Measurements from ENCODE around the gene RELN.
"Not testable (repeated sequence)": the region's sequence is repeated elsewhere in the genome, so short reads cannot be mapped to it uniquely, and the experiment has no call there.

DNA sequence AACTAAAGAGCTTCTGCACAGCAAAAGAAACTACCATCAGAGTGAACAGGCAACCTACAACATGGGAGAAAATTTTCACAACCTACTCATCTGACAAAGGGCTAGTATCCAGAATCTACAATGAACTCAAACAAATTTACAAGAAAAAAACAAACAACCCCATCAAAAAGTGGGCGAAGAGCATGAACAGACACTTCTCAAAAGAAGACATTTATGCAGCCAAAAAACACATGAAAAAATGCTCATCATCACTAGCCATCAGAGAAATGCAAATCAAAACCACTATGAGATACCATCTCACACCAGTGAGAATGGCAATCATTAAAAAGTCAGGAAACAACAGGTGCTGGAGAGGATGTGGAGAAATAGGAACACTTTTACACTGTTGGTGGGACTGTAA lies 78.4 kb downstream of the RELN start:
- not testable (repeated sequence) for TF ChIP-seq CTCF, POLR2AphosphoS5 (IDR thresholded peaks at IDR 0.05)
